Gastroesophageal sphincter (tissue), 4 donors: ENCODE data around the gene SLFN13. TPM values are rescaled to one million over a fixed set of nuclear protein-coding genes. Genes with fewer than 3 reads are reported as not detected.
A peak's percentile ranks its signal among the peaks of the same experiment; 100 is the strongest.

Experiments used
- ATAC-seq: fragments of 150-250 bp; one replicate; pipeline ENCODE4 v1.9.1; 2016; ENCODE audit warnings: mild to moderate bottlenecking, moderate library complexity
- H3K27ac ChIP-seq, 4 donors: fragments of 200-600 bp; sonication (generic) in 3 of 4; 1 replicate in 3 of 4; 2 replicates in 1 of 4; pipeline ENCODE4 v1.5.1; 2016 to 2019
- H3K27me3 ChIP-seq: fragments of 200-600 bp; sonication (generic); one replicate; pipeline ENCODE4 v1.5.1; 2019
- H3K36me3 ChIP-seq, 2 donors: fragments of 200-600 bp; sonication (generic); one replicate each; pipeline ENCODE4 v1.5.1; 2019; ENCODE audit warnings: control low read depth in 1 of 2
- H3K4me1 ChIP-seq, 3 donors: fragments of 200-600 bp; sonication (generic); 1 replicate in 2 of 3; 2 replicates in 1 of 3; pipeline ENCODE4 v1.5.1; 2016 to 2019; ENCODE audit warnings: control low read depth in 2 of 3
- H3K4me3 ChIP-seq, 2 donors: fragments of 200-600 bp; sonication (generic); one replicate each; pipeline ENCODE4 v1.5.1; 2019; ENCODE audit warnings: mild to moderate bottlenecking in 1 of 2, moderate library complexity in 1 of 2
- H3K9me3 ChIP-seq, 3 donors: fragments of 200-600 bp; sonication (generic); one replicate each; pipeline ENCODE4 v1.5.1; 2017 to 2019; ENCODE audit warnings: control low read depth in 2 of 3
- CTCF ChIP-seq, 4 experiments: fragments of 200-600 bp in 2 of 4; fragments of 450-650 bp in 2 of 4; sonication (generic) in 1 of 4; IDR thresholded peaks; one replicate each; pipeline ENCODE4 v1.5.1; 2017 to 2019; ENCODE audit warnings: antibody characterized with exemption in 4 of 4, mild to moderate bottlenecking in 2 of 4, moderate library complexity in 2 of 4
- EP300 ChIP-seq: sonication (generic); formaldehyde crosslinking; IDR thresholded peaks from one replicate; pipeline ENCODE4 v1.6.1; 2017; ENCODE audit warnings: antibody characterized with exemption, mild to moderate bottlenecking
- POLR2A ChIP-seq, 2 donors: fragments of 450-650 bp; IDR thresholded peaks; one replicate each; pipeline ENCODE4 v1.6.1; 2017; ENCODE audit warnings: antibody characterized with exemption in 2 of 2, mild to moderate bottlenecking in 2 of 2, moderate library complexity in 1 of 2
- POLR2AphosphoS5 ChIP-seq: sonication (generic); formaldehyde crosslinking; IDR thresholded peaks from one replicate; pipeline ENCODE4 v1.6.1; 2017; ENCODE audit warnings: antibody characterized with exemption
- WGBS, 2 donors: methylation state at CpG; one replicate each; pipeline ENCODE4 v1.1.5; 2018; ENCODE audit warnings: low coverage in 1 of 2; 5-methylcytosine and 5-hydroxymethylcytosine counted together
- total RNA-seq, 4 donors: library from RNA; depleted of rRNA; stranded (reverse); fragments of >200 nt; gene quantifications; one replicate each; pipeline ENCODE4 v1.1.0, GENCODE V29; 2016

The SLFN13 gene, protein sequence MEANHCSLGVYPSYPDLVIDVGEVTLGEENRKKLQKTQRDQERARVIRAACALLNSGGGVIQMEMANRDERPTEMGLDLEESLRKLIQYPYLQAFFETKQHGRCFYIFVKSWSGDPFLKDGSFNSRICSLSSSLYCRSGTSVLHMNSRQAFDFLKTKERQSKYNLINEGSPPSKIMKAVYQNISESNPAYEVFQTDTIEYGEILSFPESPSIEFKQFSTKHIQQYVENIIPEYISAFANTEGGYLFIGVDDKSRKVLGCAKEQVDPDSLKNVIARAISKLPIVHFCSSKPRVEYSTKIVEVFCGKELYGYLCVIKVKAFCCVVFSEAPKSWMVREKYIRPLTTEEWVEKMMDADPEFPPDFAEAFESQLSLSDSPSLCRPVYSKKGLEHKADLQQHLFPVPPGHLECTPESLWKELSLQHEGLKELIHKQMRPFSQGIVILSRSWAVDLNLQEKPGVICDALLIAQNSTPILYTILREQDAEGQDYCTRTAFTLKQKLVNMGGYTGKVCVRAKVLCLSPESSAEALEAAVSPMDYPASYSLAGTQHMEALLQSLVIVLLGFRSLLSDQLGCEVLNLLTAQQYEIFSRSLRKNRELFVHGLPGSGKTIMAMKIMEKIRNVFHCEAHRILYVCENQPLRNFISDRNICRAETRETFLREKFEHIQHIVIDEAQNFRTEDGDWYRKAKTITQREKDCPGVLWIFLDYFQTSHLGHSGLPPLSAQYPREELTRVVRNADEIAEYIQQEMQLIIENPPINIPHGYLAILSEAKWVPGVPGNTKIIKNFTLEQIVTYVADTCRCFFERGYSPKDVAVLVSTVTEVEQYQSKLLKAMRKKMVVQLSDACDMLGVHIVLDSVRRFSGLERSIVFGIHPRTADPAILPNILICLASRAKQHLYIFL
- total RNA-seq: 10 to 100 TPM in 1 of 4 donors, 1 to 10 TPM in 3; 1.9 to 12.3 (median 5.0) TPM

- Histone ChIP-seq H3K9me3 (no peaks in the 10 kb centered on the region), H3K27me3 (peaks cover 44% of the 10 kb centered on the region)
Observed at GRCh38 chr17:35448214-35448898, at the start of gene SLFN13. SLFN13 (minus strand) TSS chr17:35448766; CDS start chr17:35445680, 3,086 bp downstream.

DNA sequence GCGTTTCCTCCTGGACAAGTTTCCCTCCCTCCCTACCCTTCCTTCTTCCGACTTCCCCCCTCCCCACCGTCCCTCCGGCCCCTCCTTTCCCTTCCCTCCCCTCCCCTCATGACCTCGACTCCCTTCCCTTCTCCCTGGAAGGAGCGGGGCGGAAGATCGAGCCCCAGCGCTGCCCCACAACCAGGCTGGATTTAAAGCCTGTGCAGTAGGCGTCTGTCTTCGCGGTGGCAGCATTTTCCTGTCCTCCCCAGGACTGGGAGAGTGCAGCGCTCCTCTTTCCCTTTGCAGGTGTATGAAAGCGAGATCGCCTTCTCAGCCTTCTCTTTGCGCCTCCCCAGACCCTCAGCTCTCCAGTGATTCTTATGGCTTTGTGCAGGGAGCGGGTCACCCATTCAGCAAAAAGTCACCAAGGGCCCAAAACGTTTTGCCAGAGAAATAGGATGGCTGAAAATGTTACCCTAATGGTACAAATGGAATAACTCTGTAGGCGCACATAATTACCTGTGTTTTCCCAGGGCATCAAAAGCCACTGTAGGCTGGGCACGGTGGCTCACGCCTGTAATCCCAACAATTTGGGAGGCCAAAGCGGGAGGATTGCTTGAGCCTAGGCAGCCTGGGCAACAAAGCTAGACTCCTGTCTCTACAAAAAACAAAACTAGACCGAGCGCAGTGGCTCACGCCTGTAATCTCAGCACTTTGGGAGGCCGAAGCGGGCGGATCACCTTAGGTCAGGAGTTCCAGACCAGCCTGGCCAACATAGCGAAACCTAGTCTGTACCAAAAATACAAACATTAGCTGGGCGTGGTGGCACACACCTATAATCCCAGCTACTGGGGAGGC lies 48.1 kb upstream of the SLFN13 start:
- peaks cover 0 to 7% (median 4%) of the 10 kb centered on the region in 3 donors for H3K4me1 ChIP-seq
- WGBS, 2 donors: 6 to 19% methylated on average over 8 to 19 of the region's 30 CpGs
- no peak overlapping the region for H3K27ac ChIP-seq
- peak overlapping the region in 1 of 2 donors; percentile 12 for H3K4me3 ChIP-seq
- ATAC-seq: no peak
- TF ChIP-seq POLR2AphosphoS5: no peak
- no peak for TF ChIP-seq CTCF (IDR thresholded peaks at IDR 0.05)
- no peak for TF ChIP-seq POLR2A (IDR thresholded peaks at IDR 0.05)
- TF ChIP-seq EP300: no peak
- no peaks in the 10 kb centered on the region for H3K9me3 ChIP-seq
- peaks cover 100% of the 10 kb centered on the region for H3K27me3 ChIP-seq
- H3K36me3 ChIP-seq: no peaks in the 10 kb centered on the region

More at GRCh38 chr17:35448214-35448898, at the start of gene SLFN13:
- no CpG with 5 or more reads among the region's 44 CpGs for WGBS, 2 donors
- TF ChIP-seq POLR2AphosphoS5: no peak
- no peak for TF ChIP-seq EP300
- no peak for TF ChIP-seq POLR2A (IDR thresholded peaks at IDR 0.05)
- no peak for TF ChIP-seq CTCF (IDR thresholded peaks at IDR 0.05)
- H3K27ac ChIP-seq: peak within 1 kb of the TSS in 3 of 4 donors; percentile 38 to 74 (median 52)
- H3K4me3 ChIP-seq: peak within 1 kb of the TSS; percentile 18 to 54
- ATAC-seq: peak; percentile 71
- H3K36me3 ChIP-seq: no peaks in the 10 kb centered on the region
- H3K4me1 ChIP-seq: peaks cover 0 to 26% (median 0%) of the 10 kb centered on the region in 3 donors

GRCh38 chr17:35493040-35493439 lies 44.5 kb upstream of the SLFN13 start:
- TF ChIP-seq EP300 (no peak), POLR2AphosphoS5 (no peak), POLR2A (IDR thresholded peaks at IDR 0.05) (no peak), CTCF (IDR thresholded peaks at IDR 0.05) (no peak)
- peaks cover 100% of the 10 kb centered on the region for H3K27me3 ChIP-seq
- WGBS, 2 donors: 17% methylated on average over 2 of the region's 2 CpGs; no CpG with 5 or more reads in 1 of the 2 donors

GRCh38 chr17:35491417-35491816 lies 42.9 kb upstream of the SLFN13 start:
- H3K4me1 ChIP-seq: peaks cover 0 to 21% (median 11%) of the 10 kb centered on the region in 3 donors
- H3K9me3 ChIP-seq: peaks cover 0 to 14% (median 0%) of the 10 kb centered on the region in 3 donors
- H3K27ac ChIP-seq: no peak overlapping the region
- TF ChIP-seq CTCF (IDR thresholded peaks at IDR 0.05): no peak
- TF ChIP-seq POLR2AphosphoS5: no peak
- TF ChIP-seq EP300: no peak
- no peak for TF ChIP-seq POLR2A (IDR thresholded peaks at IDR 0.05)
- H3K4me3 ChIP-seq: no peak overlapping the region
- no peak for ATAC-seq
- 0 to 17% methylated on average over 2 to 3 of the region's 3 CpGs for WGBS, 2 donors
- H3K36me3 ChIP-seq: no peaks in the 10 kb centered on the region
- peaks cover 100% of the 10 kb centered on the region for H3K27me3 ChIP-seq

More at GRCh38 chr17:35493040-35493439, 44.5 kb upstream of the SLFN13 start:
- no peak for ATAC-seq
- no peaks in the 10 kb centered on the region for H3K36me3 ChIP-seq
- peaks cover 0 to 9% (median 0%) of the 10 kb centered on the region in 3 donors for H3K9me3 ChIP-seq
- H3K4me3 ChIP-seq: no peak overlapping the region
- H3K4me1 ChIP-seq: peaks cover 0 to 12% (median 6%) of the 10 kb centered on the region in 3 donors
- no peak overlapping the region for H3K27ac ChIP-seq
